K562 (cell line): Measurements from ENCODE around the gene SYF2. TPM values are rescaled to one million over a fixed set of nuclear protein-coding genes. Genes with fewer than 3 reads are reported as not detected.
A peak's percentile ranks its signal among the peaks of the same experiment; 100 is the strongest.

Experiments used
- HDAC3 ChIP-seq: fragments of 450-650 bp; IDR thresholded peaks from 2 replicates; pipeline ENCODE4 v1.6.1; 2018; ENCODE audit warnings: borderline replicate concordance, mild to moderate bottlenecking, moderate library complexity; ENCODE audit not compliant: partially characterized antibody
- HEY1 ChIP-seq: fragments of 250-450 bp; sonication (Bioruptor Pico); IDR thresholded peaks from 2 replicates; pipeline ENCODE4 v1.5.0; 2020; ENCODE audit warnings: mild to moderate bottlenecking, moderate library complexity, borderline replicate concordance
- ID3 ChIP-seq, 2 experiments: fragments of 250-450 bp in 1 of 2; fragments of 450-650 bp in 1 of 2; sonication (Bioruptor Pico) in 1 of 2; IDR thresholded peaks; 2 replicates each; pipeline versions ENCODE4 v1.6.1 to v1.8.0; 2016 to 2021; ENCODE audit warnings: mild to moderate bottlenecking in 2 of 2, moderate library complexity in 2 of 2, missing compliant biosample characterization in 1 of 2, missing genetic modification characterization in 1 of 2
- IRF1 ChIP-seq: sonication (generic); formaldehyde crosslinking; IDR thresholded peaks from 2 replicates; pipeline ENCODE4 v1.8.0; 2022; ENCODE audit warnings: missing genetic modification reagents, mild to moderate bottlenecking, borderline replicate concordance
- MLX ChIP-seq, 2 experiments: fragments of 450-650 bp in 1 of 2; sonication (generic) in 1 of 2; formaldehyde crosslinking; conservative IDR thresholded peaks; 2 replicates each; pipeline versions ENCODE4 v1.4.0 to v1.8.1; 2020 to 2022; ENCODE audit warnings: mild to moderate bottlenecking in 1 of 2, missing genetic modification reagents in 1 of 2
- MTA3 ChIP-seq: fragments of 450-650 bp; formaldehyde crosslinking; IDR thresholded peaks from 2 replicates; pipeline ENCODE4 v1.6.1; 2017; ENCODE audit warnings: mild to moderate bottlenecking, borderline replicate concordance
- NR2F6 ChIP-seq: fragments of 450-650 bp; formaldehyde crosslinking; IDR thresholded peaks from 2 replicates; pipeline ENCODE4 v1.4.0; 2020; ENCODE audit warnings: mild to moderate bottlenecking
- RBBP5 ChIP-seq: fragments of 200-600 bp; sonication (generic); IDR thresholded peaks from 2 replicates; pipeline ENCODE4 v1.6.1; 2012; ENCODE audit warnings: borderline replicate concordance, mild to moderate bottlenecking, low read length, control low read depth, inconsistent platforms; ENCODE audit not compliant: insufficient read depth, poor library complexity, severe bottlenecking
- SAP30 ChIP-seq: fragments of 200-600 bp; sonication (generic); IDR thresholded peaks from 2 replicates; pipeline ENCODE4 v1.6.1; 2012; ENCODE audit warnings: borderline replicate concordance, low read depth, mild to moderate bottlenecking, moderate library complexity, low read length, control low read depth, inconsistent platforms; ENCODE audit not compliant: insufficient read depth, poor library complexity, severe bottlenecking
- TCF7L2 ChIP-seq: fragments of 150-350 bp; IDR thresholded peaks from 2 replicates; pipeline ENCODE4 v1.6.1; 2016; ENCODE audit warnings: low read depth, mild to moderate bottlenecking, low read length, moderate library complexity
- TEAD4 ChIP-seq, 2 experiments: sonication (generic) in 1 of 2; formaldehyde crosslinking in 1 of 2; IDR thresholded peaks; 2 replicates each; pipeline versions ENCODE4 v1.6.1 to v1.8.0; 2012 to 2022; ENCODE audit warnings: borderline replicate concordance in 1 of 2, inconsistent platforms in 1 of 2, low read length in 1 of 2, mild to moderate bottlenecking in 1 of 2, missing genetic modification reagents in 1 of 2
- TGIF2 ChIP-seq: sonication (generic); formaldehyde crosslinking; IDR thresholded peaks from 2 replicates; pipeline ENCODE4 v1.8.1; 2022; ENCODE audit warnings: mild to moderate bottlenecking, missing genetic modification reagents, moderate library complexity
- THAP12 ChIP-seq: fragments of 250-450 bp; sonication (Bioruptor Pico); IDR thresholded peaks from 2 replicates; pipeline ENCODE4 v1.9.0; 2021; ENCODE audit warnings: mild to moderate bottlenecking, inconsistent platforms
- YY1 ChIP-seq, 3 experiments: IDR thresholded peaks; 2 replicates each; pipeline ENCODE4 v1.6.1; 2011; ENCODE audit warnings: low read length in 2 of 3, mild to moderate bottlenecking in 2 of 3, moderate library complexity in 2 of 3, borderline replicate concordance in 1 of 3, control low read depth in 1 of 3, low read depth in 1 of 3; ENCODE audit not compliant: insufficient read depth in 3 of 3, insufficient replicate concordance in 2 of 3, control insufficient read depth in 1 of 3, insufficient read length in 1 of 3; ENCODE audit errors: extremely low read depth in 1 of 3
- ZNF3 ChIP-seq: fragments of 250-450 bp; sonication (Bioruptor Pico); IDR thresholded peaks from 2 replicates; pipeline ENCODE4 v1.5.0; 2021; ENCODE audit warnings: mild to moderate bottlenecking, moderate library complexity
- ZNF354B ChIP-seq: fragments of 250-450 bp; sonication (Bioruptor Pico); IDR thresholded peaks from 2 replicates; pipeline ENCODE4 v1.4.0; 2020
- ZNF511 ChIP-seq: sonication (generic); formaldehyde crosslinking; IDR thresholded peaks from 2 replicates; pipeline ENCODE4 v1.8.0; 2022; ENCODE audit warnings: mild to moderate bottlenecking, missing genetic modification reagents
- ZNF584 ChIP-seq: fragments of 200-800 bp; sonication (Bioruptor generic); IDR thresholded peaks from 2 replicates; pipeline ENCODE4 v1.6.1; 2016; ENCODE audit warnings: low read depth, mild to moderate bottlenecking, missing genetic modification characterization, missing compliant biosample characterization
- polyA plus RNA-seq, 8 experiments: library from polyadenylated mRNA; depleted of rRNA in 4 of 8; stranded (reverse) in 5 of 8; unstranded in 3 of 8; fragments of >200 nt; fragmentation: Nextera tagmentation in 2 of 8; fragmentation: Illumina TruSeq in 1 of 8; extraction: Ambion mirVana in 2 of 8; extraction: Trizol in 1 of 8; gene quantifications; 2 replicates each; pipeline versions ENCODE4 v1.2.1 to v1.2.3, GENCODE V29; 2011 to 2014; ENCODE audit warnings: inconsistent platforms in 1 of 8, missing spikeins in 1 of 8
- total RNA-seq, 7 experiments: library from RNA; depleted of rRNA in 6 of 7; stranded (reverse); fragments of >200 nt in 6 of 7; fragmentation: Illumina TruSeq in 2 of 7; extraction: Trizol in 2 of 7; gene quantifications; 2 replicates each; pipeline versions ENCODE4 v1.2.1 to v1.2.3, GENCODE V29; 2011 to 2021; ENCODE audit warnings: low replicate concordance in 1 of 7

SYF2 gene
- total and polyA plus RNA-seq, 9 of the 15 experiments (the other 6 are each of a cell fraction or from before 2014, with no cell fraction given): 20.9 to 69.0 (median 43.2) TPM

- TF ChIP-seq YY1 (IDR thresholded peaks at IDR 0.05; ENCODE audit: borderline replicate concordance in 1 of 3, control insufficient read depth in 1 of 3, extremely low read depth in 1 of 3, insufficient read depth in 3 of 3, insufficient read length in 1 of 3, insufficient replicate concordance in 2 of 3, low read depth in 1 of 3, low read length in 2 of 3) (no peak), MTA3 (peak; percentile 62; the same call in 1 of the 2 replicates), SAP30 (peak; percentile 90), ID3 (CRISPR knock-in tag; IDR thresholded peaks at IDR 0.05) (no peak), ID3 (tag; IDR thresholded peaks at IDR 0.05) (no peak; the same call in 1 of the 2 replicates), THAP12 (CRISPR knock-in tag) (peak; percentile 71; the same call in 1 of the 2 replicates), MLX (CRISPR knock-in tag; conservative IDR thresholded peaks at IDR 0.05) (peak in 1 of 2 experiments; percentile 94; a peak in 2 of 4 replicates), NR2F6 (CRISPR knock-in tag) (peak; percentile 38; the same call in 1 of the 2 replicates), ZNF3 (CRISPR knock-in tag) (no peak), HEY1 (CRISPR knock-in tag) (no peak), ZNF511 (peak; percentile 84; the same call in 1 of the 2 replicates), TCF7L2 (no peak), ZNF354B (CRISPR knock-in tag) (0 out of 2 replicates have a peak, but pooled peaks have one; percentile 5), HDAC3 (no peak), TGIF2 (no peak), TEAD4 (IDR thresholded peaks at IDR 0.05; ENCODE audit: low read length) (0 out of 2 replicates have a peak, but pooled peaks have one; percentile 48), TEAD4 (CRISPR knock-in tag; IDR thresholded peaks at IDR 0.05; ENCODE audit: borderline replicate concordance) (no peak), IRF1 (CRISPR knock-in tag) (no peak), RBBP5 (peak; percentile 89), ZNF584 (CRISPR knock-in tag) (no peak)
These were observed 14.9 kb upstream of the SYF2 start, which contains the start of gene RSRP1 (continued) for GRCh38 chr1:25247024-25247828.
